GM18907 (cell line): ENCODE data around the gene RANGAP1.

Experiments
- ATAC-seq: cut with Tn5 transposase; IDR thresholded peaks from one replicate; pipeline ENCODE4 v1.9.1; 2021; ENCODE audit warnings: mild to moderate bottlenecking, moderate library complexity; ENCODE audit not compliant: unreplicated experiment

RANGAP1 gene

DNA sequence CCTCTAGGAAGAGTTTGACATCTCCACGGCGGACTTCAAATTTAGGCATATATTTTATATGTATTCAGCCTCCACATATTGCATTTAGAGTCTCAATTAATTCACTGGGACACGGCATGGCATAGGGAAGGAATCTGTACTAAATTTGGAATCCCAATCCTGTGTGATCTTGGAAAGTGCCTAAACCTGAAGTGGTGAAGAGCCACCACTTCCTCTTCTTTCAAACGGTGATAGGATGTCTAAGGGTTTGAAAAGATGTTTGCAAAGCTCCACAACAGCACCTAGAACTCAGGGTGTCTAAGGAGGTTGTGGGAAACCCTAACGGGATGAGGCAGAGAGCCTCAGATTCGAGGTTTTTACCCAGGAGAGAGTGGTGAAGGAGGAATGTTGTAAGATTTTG lies 81.9 kb downstream of the RANGAP1 start:
- ATAC-seq, result no peak

DNA sequence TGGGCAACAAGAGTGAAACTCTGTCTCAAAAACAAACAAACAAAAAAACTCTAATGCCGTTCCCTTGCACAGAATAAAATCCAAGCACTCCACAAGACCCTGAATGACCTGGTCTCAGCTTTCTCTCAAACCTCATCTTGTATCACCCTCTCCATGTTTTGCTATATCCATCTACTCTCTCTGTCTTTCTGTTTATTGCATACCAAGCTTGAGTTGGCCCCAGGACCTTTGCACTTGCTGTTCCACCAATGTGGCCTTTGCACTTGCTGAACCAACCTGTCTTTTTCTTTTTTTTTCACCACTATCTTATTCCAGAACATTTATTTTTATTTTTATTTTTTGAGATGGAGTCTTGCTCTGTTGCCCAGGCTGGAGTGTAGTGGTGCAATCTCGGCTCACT lies 82.9 kb downstream of the RANGAP1 start:
- no peak for ATAC-seq

DNA sequence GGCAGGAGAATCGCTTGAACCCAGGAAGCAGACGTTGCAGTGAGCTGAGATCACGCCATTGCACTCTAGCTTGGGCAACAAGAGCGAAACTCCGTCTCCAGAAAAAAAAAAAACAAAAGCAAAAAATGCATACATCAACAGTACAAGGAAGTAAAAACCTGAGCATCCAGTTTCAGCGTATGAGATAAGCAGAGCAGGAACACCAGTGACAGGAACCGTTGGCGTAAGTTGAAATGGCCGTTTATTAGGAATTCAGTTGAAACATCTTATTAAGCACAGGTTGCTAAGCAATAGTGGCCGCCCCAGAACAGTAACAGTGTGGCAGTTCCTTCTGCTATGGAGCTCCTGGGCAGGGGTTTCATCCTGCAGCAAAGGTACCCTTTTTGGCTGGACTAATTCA lies 84.8 kb downstream of the RANGAP1 start:
- ATAC-seq, result no peak

- ATAC-seq, result no peak
Measured at GRCh38 chr22:41198027-41198580, 87.9 kb downstream of the RANGAP1 start.

- ATAC-seq, result no peak
Measured at GRCh38 chr22:41197038-41197972, 88.7 kb downstream of the RANGAP1 start.
